HepG2 (cell line): ENCODE data around the gene DCPS. TPM values are rescaled to one million over a fixed set of nuclear protein-coding genes. Genes with fewer than 3 reads are reported as not detected.

ENCODE experiments used
- ARID4A ChIP-seq: sonication (generic); formaldehyde crosslinking; IDR thresholded peaks from 2 replicates; pipeline ENCODE4 v1.5.0; 2020; ENCODE audit warnings: mild to moderate bottlenecking, missing genetic modification reagents, borderline replicate concordance
- KDM1A ChIP-seq: IDR thresholded peaks from 2 replicates; pipeline ENCODE4 v1.6.1; 2016; ENCODE audit warnings: missing compliant biosample characterization
- MXD4 ChIP-seq: IDR thresholded peaks from 2 replicates; pipeline ENCODE4 v1.6.1; 2016; ENCODE audit warnings: mild to moderate bottlenecking, missing biosample characterization, missing genetic modification reagents
- NFKBIZ ChIP-seq: IDR thresholded peaks from 2 replicates; pipeline ENCODE4 v1.6.1; 2018; ENCODE audit warnings: missing genetic modification reagents, missing compliant biosample characterization
- RBFOX2 ChIP-seq: fragments of 200-400 bp; formaldehyde crosslinking; IDR thresholded peaks from 2 replicates; pipeline ENCODE4 v1.6.1; 2017; ENCODE audit warnings: low read depth, mild to moderate bottlenecking, low read length
- RBM39 ChIP-seq: fragments of 200-400 bp; formaldehyde crosslinking; IDR thresholded peaks from one replicate; pipeline ENCODE4 v1.6.1; 2018; ENCODE audit warnings: antibody characterized with exemption, mild to moderate bottlenecking, low read depth, low read length; ENCODE audit not compliant: poor library complexity, severe bottlenecking
- TCF7L2 ChIP-seq: IDR thresholded peaks from 2 replicates; pipeline ENCODE4 v1.6.1; 2011; ENCODE audit warnings: mild to moderate bottlenecking, low read depth, low read length, moderate library complexity
- TSC22D2 ChIP-seq: sonication (generic); formaldehyde crosslinking; IDR thresholded peaks from 2 replicates; pipeline ENCODE4 v1.5.1; 2020; ENCODE audit warnings: missing genetic modification reagents, mild to moderate bottlenecking, borderline replicate concordance
- U2AF2 ChIP-seq: fragments of 200-400 bp; formaldehyde crosslinking; IDR thresholded peaks from 2 replicates; pipeline ENCODE4 v1.6.1; 2017; ENCODE audit warnings: low read depth, mild to moderate bottlenecking, low read length
- ZNF101 ChIP-seq: sonication (generic); formaldehyde crosslinking; IDR thresholded peaks from 2 replicates; pipeline ENCODE4 v1.4.0; 2020; ENCODE audit warnings: mild to moderate bottlenecking, low read depth, missing genetic modification reagents, borderline replicate concordance
- ZNF17 ChIP-seq: sonication (generic); formaldehyde crosslinking; IDR thresholded peaks from 2 replicates; pipeline ENCODE4 v1.5.0; 2020; ENCODE audit warnings: mild to moderate bottlenecking, missing genetic modification reagents
- polyA plus RNA-seq, 8 experiments: library from polyadenylated mRNA; depleted of rRNA in 3 of 8; stranded (reverse) in 7 of 8; unstranded in 1 of 8; fragments of >200 nt; fragmentation: Illumina TruSeq in 4 of 8; extraction: Trizol in 4 of 8; gene quantifications; 2 replicates each; pipeline versions ENCODE4 v1.2.1 to v1.2.3, GENCODE V29; 2011 to 2016; ENCODE audit warnings: low read depth in 4 of 8, missing spikeins in 1 of 8, mixed read lengths in 1 of 8; ENCODE audit not compliant: insufficient read depth in 1 of 8
- total RNA-seq, 5 experiments: library from RNA; depleted of rRNA; stranded (reverse); fragments of >200 nt; fragmentation: Illumina TruSeq; extraction: Trizol; gene quantifications; 2 replicates each; pipeline ENCODE4 v1.2.3, GENCODE V29; 2016; ENCODE audit warnings: low read depth in 1 of 5
- TF ChIP-seq, protein P1 (sequence below): IDR thresholded peaks from 2 replicates; pipeline ENCODE4 v1.6.1; 2016; ENCODE audit warnings: missing biosample characterization, missing genetic modification reagents, low read depth

DCPS gene
- total and polyA plus RNA-seq, 2 of the 13 experiments (the other 11 are each of a cell fraction or from before 2014, with no cell fraction given) = 21.9 to 22.5 TPM

DNA sequence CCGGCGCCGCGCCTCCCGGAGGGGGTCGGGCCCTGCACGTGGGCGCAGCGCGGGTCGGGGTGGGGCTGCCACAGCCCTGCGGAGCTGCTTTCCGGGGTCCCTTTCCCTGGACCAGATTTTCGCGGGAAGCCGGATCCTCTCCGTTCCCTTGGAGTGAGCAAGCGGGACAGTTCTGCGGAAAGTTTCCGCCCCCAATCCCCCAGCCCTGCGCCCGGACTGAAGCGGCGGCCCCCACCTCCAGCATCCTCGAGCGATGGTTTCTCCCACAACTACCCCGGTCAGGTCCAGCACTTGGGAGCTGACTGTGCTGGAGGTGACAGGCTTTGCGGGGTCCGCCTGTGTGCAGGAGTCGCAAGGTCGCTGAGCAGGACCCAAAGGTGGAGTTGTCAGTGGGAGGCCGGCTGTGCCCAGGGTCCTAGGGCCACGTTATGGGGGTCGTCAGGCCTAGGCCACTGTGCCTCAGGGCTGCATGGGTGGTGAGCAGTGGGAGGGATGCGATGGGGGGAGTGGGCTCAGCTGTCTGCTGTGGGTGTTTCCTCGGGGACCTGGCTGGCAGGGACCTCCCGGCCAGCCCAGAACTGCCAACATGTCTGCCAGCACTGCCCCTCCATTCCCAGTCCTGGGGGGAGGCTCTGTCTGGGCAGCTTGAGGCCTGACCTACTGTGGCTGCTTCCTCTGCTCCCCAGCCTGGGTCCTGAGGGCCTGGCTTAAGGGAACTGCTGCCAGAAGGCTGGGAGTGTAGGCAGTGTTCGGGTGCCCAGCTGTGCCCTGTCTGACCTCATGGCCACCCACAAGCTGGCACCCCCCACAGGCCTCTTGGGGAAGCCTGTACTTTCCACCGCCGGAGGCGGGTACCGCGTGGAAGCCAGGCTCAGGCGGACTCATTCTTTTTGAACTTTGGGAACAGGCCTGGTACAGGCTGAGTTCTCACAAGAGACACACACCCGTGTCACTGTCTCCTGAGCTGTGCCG is 52.4 kb downstream of the DCPS start (continued):
- no peak for TF ChIP-seq ZNF101 (CRISPR knock-in tag)
- TF ChIP-seq, protein P1, sequence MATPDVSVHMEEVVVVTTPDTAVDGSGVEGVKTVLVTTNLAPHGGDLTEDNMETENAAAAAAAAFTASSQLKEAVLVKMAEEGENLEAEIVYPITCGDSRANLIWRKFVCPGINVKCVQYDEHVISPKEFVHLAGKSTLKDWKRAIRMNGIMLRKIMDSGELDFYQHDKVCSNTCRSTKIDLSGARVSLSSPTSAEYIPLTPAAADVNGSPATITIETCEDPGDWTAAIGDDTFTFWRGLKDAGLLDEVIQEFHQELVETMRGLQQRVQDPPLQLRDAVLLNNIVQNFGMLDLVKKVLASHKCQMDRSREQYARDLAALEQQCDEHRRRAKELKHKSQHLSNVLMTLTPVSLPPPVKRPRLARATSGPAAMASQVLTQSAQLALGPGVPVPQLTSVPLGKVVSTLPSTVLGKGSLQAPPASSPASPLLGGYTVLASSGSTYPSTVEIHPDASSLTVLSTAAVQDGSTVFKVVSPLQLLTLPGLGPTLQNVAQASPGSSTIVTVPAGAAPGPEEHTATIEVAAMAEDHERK = no peak
- TF ChIP-seq ARID4A (CRISPR knock-in tag) = peak; percentile 25; the same call in 1 of the 2 replicates
- 0 out of 2 replicates have a peak, but pooled peaks have one; percentile 41 for TF ChIP-seq RBFOX2
- no peak for TF ChIP-seq U2AF2
- TF ChIP-seq MXD4 = no peak
- TF ChIP-seq KDM1A (CRISPR knock-in tag) = no peak
- no peak for TF ChIP-seq ZNF17 (CRISPR knock-in tag)
- TF ChIP-seq TSC22D2 (CRISPR knock-in tag) = no peak
- TF ChIP-seq NFKBIZ (CRISPR knock-in tag) = no peak
- no peak for TF ChIP-seq RBM39
- TF ChIP-seq TCF7L2 = no peak
